NCI-H345 treated with DMSO at 0.1 percent for 48 hours (cell line): ENCODE data around the gene P3H3.

Source experiments
- DNase-seq: peaks from one replicate; lab custom pipeline; 2025; ENCODE audit not compliant: unreplicated experiment; lab: John Stamatoyannopoulos, UW

Gene P3H3

GRCh38 chr12:6799147-6799546 lies 29.1 kb upstream of the P3H3 start:
- no peak for DNase-seq

DNA sequence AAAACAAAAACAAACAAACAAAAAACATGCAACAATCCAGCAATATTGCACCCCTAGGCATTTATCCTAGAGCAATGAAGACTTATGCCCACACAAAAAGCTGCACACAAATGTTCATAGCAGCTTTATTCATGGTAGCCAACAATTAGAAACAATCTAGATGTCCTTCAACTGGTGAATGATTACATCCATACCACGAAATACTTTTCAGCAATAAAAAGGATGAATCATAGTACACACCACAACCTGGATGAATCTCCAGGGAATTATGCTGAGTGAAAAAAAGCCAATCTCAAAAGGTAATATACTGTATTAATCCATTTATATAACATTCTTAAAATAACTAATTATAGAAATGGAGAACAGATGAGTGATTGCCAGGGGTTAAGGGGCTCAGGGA lies 21.0 kb upstream of the P3H3 start:
- no peak for DNase-seq

GRCh38 chr12:6809056-6809455 lies 19.2 kb upstream of the P3H3 start:
- DNase-seq, result no peak

DNA sequence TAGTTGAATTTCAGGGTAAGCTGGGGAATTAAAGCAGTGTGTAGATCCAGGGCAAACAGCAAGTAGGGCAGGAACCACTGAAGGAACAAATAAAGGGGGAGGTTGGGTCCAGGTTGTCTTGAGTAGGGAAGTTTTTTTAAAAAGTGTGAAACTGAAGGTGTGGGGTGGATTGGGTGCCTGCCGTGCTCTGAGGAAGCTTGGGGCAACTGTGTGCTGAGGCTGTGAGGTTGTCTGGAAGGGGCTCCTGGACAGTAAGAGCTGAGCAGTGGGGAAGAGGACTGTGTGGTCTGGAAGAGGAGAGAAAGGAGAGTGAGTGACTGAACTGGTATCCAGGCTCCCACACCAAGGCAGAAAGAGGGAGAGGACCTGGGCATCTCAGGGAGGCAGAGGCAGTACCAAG lies 17.4 kb upstream of the P3H3 start:
- no peak for DNase-seq

DNA sequence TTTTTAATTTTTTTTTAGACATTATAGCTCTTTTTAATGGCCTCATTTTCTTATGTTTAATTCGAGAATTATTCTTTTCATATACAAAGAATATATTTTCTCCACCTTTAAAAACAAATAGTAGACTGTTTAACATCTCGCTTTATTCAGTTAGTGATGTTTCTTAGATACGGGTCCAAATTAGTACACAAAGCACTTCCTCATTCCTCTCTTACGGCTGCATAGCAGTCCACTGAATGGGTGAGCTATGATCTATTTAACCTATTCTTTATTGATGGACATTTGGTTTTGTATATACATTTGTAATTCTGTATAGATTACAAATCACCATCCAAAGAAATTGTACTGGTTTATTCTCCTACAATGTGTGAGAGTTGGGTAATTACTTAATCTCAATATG lies 14.8 kb upstream of the P3H3 start:
- no peak for DNase-seq

DNA sequence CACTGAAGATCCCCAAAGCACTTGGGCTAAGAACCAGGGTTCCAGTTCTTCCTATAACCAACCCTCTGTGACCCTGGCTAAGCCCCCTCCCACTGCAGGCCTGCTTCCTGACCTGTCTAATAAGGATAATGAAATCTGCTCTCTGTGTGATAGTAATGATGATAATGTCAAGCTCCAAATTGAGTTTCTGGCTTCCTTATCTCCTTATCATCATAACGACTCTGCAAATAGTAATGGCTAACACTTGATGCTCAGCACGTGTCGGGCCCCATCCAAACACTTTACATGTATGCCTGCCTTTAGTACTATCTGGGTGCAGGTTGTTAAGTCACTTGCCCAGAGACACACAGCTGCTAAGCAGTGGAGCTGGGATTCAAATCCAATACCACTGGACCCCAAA lies 11.6 kb upstream of the P3H3 start:
- no peak for DNase-seq

DNA sequence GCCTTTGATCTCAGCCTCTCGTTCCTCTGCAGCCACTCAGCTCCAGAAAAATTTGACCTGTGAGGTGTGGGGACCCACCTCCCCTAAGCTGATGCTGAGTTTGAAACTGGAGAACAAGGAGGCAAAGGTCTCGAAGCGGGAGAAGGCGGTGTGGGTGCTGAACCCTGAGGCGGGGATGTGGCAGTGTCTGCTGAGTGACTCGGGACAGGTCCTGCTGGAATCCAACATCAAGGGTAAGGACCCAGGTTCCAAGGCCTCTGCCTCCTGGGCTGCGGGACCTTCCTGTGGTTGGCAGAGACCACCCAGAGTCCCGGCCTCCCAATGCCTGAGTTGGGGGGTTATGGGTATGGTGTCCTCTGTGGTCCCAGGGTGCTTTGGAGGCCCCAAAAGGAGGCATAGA lies 11.1 kb upstream of the P3H3 start:
- DNase-seq, result no peak

DNA sequence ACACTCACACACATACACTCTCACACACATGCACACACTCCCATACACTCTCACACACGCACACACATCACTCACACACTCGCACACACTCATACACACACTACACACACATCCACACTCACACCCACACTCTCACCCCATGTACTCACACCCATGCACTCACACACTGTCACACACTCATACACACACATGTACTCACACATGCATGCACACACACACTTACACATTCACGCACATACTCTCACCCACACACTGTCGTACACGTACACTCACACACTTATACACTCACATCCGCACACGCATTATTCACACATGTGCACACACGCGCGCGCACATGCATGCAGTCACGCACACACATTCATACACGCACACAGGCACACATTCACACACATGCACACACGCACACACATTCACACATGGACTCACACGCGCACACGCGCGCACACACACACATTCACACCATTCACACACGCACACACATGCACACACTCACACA lies 10.5 kb upstream of the P3H3 start:
- no peak for DNase-seq

- DNase-seq, result no peak
Measured at GRCh38 chr12:6818222-6818621, 10.0 kb upstream of the P3H3 start.

DNA sequence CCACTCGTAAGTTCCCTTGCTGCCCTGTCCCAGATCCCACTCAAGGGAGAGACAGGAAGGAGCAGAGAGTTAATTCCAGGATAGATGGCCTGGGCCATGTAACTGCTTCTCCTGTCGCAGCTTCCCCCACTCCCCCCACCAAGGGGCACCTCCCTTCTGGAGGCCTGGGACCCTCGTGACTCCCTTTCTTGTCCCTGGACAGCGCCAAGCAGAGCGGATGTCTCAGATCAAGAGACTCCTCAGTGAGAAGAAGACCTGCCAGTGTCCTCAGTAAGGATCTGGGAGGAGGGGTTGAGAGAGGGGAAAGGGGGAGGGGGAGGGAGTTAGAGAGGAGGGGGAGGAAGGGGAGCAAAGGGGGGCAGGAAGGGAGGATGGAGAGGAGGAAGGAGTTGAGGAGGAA lies 9.6 kb upstream of the P3H3 start:
- no peak for DNase-seq

GRCh38 chr12:6819106-6820030 lies 8.8 kb upstream of the P3H3 start:
- DNase-seq, result no peak

- DNase-seq, result no peak
Measured at GRCh38 chr12:6820166-6820565, 8.0 kb upstream of the P3H3 start.

DNA sequence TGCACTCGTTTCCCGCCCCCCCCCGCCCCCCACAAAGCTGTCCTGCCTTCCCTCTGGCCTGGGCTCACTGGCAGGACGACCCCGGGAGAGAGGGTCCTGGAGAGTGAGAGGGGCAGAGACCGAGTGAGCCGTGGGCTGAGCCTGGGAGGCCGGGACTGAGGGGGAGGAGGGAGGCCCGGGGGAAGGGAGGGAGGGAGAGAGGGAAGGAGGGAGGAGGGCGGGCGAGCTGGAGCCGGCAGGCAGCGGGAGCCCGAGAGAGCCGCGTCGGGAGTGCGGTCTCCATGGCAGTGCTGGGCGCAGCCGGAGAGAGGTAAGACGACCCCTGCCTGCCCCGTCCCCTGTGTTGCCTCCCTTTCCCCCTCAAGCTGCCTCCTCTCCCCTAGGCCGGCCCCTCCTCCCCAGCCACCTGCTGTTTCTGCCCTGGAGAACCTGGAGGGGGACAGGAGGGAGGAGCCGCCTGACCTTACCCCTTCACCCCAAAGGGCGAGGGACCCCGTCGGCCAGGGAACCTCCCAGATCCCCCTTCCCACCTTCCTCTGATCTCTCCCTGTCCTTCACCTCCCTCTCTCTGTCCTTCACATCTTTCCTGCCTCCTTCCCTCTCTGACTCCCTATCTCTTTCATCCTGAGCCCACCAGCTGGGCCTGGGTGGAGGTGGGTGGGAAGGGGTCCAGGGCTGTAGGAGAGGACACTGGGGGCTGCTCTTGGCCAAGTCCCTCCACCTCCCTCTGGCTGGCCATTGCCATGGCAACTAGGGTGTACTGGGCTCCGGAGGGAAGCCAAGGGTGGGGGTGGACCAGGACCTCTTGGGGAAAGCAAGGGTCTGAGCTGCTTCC lies 6.4 kb upstream of the P3H3 start, which contains the start of gene GPR162:
TSS of gene GPR162 (plus strand) at position 231 of the 835 bp plus-strand sequence. CDS start 2,078 bp downstream, outside the sequence.
- DNase-seq, result peak; percentile 24

DNA sequence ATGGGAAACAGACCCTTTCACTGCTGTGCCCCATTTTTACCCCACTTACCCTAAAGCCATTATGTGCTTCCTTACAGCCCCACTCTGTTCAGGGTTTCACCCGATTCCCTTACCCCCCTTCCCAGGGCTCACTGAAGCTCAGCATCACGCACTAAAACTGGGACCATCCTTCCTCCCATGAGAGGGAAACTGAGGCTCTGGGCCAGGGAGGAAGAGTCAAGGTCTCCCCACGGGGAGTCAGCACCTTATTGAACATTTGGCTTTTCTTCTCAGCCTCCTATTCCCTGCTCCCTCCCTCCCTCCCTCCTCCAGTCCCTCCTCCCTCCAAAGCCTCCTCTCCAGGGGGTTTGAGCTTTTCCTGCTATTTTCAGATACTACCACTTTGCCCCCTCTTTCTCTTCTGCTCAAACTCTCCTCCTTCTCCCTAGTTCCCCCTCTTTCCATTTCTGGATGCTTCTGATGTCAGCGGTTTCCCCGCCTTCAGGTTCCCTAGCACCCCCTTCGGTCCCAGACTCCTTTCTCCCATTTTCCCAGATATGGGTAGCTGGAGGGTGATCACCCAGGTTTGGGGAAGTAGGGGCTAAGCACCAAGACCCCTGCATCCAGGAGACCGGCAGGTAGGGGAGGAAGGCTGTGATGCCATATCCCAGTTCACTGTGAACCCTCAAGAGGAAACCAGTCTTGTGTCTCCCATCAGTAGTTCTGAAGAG lies 5.6 kb upstream of the P3H3 start:
- no peak for DNase-seq

DNA sequence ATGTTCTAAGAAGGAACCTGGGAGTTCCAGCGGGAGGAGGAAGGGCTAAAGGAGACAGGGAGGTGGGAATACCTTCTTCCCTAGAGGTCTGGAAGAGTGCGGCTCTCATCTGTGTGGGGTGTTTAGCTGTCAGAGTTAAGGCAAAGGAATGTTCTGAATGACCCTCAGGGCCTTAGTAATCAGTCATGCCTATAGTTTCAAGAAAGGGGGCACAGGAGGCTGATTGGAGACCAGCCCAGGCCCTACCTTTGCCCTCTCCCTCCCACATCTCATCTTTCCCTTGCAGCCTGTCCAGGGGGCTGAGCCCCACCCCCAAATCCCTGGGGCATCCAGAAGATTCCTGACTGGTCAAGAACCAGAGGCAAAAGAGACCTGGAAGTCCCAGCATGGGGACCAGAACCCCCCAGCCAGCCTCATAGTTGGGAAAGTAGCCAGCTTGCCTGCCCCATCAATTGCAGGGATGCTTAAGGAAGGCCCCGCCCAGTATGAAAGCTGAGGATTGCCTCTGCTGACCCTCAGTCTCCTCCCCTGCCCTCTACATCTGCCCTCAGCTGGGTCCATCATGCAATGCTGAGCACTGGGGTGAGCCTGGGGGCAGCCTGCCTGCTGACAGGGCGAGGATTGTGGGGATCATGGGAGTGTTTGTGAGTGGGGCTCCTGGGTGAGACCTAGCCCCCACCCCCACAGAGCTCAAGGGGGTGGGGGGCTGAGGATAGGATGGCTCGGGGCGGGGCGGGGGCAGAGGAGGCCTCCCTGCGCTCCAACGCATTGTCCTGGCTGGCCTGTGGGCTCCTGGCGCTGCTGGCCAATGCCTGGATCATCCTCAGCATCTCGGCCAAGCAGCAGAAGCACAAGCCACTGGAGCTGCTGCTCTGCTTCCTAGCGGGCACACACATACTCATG lies 4.8 kb upstream of the P3H3 start:
- DNase-seq, result no peak

DNA sequence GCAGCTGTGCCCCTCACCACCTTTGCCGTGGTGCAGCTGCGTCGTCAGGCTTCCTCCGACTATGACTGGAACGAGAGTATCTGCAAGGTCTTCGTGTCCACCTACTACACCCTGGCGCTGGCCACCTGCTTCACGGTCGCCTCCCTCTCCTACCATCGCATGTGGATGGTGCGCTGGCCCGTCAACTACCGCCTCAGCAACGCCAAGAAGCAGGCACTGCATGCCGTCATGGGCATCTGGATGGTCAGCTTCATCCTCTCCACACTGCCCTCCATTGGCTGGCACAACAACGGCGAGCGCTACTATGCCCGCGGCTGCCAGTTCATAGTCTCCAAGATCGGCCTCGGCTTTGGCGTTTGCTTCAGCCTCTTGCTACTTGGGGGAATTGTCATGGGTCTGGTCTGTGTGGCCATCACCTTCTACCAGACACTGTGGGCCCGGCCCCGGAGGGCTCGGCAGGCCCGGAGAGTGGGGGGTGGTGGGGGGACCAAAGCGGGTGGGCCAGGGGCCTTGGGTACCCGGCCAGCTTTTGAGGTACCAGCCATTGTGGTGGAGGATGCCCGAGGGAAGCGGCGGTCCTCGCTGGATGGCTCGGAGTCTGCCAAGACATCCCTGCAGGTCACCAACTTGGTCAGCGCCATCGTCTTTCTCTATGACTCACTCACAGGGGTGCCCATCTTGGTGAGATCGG lies 4.0 kb upstream of the P3H3 start:
- DNase-seq, result no peak

GRCh38 chr12:6824901-6825381 lies 3.3 kb upstream of the P3H3 start:
- DNase-seq, result no peak

- DNase-seq, result peak; percentile 42
Measured at GRCh38 chr12:6825398-6826124, 2.6 kb upstream of the P3H3 start.
